Esophagus muscularis mucosa (tissue), 3 donors: ENCODE results near the gene PGLYRP3.

Experiments used
- POLR2AphosphoS5 ChIP-seq, 2 donors: sonication (generic); formaldehyde crosslinking; IDR thresholded peaks; one replicate each; pipeline ENCODE4 v1.6.1; 2017; ENCODE audit warnings: antibody characterized with exemption in 2 of 2
- TF ChIP-seq, protein P1 (sequence below), 3 experiments: fragments of 200-600 bp in 2 of 3; fragments of 450-650 bp in 1 of 3; sonication (generic) in 2 of 3; IDR thresholded peaks; one replicate each; pipeline ENCODE4 v1.5.1; 2017 to 2019; ENCODE audit warnings: antibody characterized with exemption in 3 of 3, mild to moderate bottlenecking in 2 of 3, moderate library complexity in 1 of 3

DNA sequence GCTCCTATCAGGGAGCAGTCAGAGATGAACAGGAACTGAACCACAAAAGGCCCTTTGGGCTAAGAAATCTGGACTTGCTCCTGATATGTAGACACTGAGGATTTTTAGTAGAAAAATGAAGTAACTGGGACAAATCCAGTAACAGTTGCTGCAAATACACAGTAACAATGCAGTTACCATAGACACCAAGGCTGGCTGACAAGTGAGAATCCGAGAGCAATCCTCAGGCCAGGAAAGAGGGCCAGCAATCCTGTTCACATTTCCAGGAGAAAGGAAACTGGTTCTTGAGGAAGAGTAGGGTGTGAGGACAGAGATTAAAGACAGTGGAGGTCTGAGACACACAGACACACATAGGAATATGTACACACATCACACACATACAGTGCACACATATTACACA is 62.6 kb downstream of the PGLYRP3 start:
- TF ChIP-seq, protein P1, sequence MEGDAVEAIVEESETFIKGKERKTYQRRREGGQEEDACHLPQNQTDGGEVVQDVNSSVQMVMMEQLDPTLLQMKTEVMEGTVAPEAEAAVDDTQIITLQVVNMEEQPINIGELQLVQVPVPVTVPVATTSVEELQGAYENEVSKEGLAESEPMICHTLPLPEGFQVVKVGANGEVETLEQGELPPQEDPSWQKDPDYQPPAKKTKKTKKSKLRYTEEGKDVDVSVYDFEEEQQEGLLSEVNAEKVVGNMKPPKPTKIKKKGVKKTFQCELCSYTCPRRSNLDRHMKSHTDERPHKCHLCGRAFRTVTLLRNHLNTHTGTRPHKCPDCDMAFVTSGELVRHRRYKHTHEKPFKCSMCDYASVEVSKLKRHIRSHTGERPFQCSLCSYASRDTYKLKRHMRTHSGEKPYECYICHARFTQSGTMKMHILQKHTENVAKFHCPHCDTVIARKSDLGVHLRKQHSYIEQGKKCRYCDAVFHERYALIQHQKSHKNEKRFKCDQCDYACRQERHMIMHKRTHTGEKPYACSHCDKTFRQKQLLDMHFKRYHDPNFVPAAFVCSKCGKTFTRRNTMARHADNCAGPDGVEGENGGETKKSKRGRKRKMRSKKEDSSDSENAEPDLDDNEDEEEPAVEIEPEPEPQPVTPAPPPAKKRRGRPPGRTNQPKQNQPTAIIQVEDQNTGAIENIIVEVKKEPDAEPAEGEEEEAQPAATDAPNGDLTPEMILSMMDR (IDR thresholded peaks at IDR 0.05), result no peak
- no peak for TF ChIP-seq POLR2AphosphoS5 (IDR thresholded peaks at IDR 0.05)
